Activated CD4-positive, alpha-beta T cell treated with anti-CD3 and anti-CD28 coated beads, Interleukin-2, amount 50 U/mL, for 4 hours (primary cell): ENCODE measurements around the gene JUNB.

ENCODE experiments used
- DNase-seq, 2 experiments: peaks; one replicate each; pipeline ENCODE4 v3.0.0-alpha.2; 2020

The JUNB gene

GRCh38 chr19:12774588-12775555 is 16.4 kb upstream of the JUNB start, which contains the start of gene HOOK2:
TSS of gene HOOK2 (minus strand) at chr19:12775552. CDS start at chr19:12775449, 103 bp downstream.
- DNase-seq, result peak in 1 of 2 experiments; percentile 34

GRCh38 chr19:12777217-12778016 is 13.9 kb upstream of the JUNB start:
- DNase-seq, result peak; percentile 74

GRCh38 chr19:12778017-12778904 is 13.0 kb upstream of the JUNB start:
- DNase-seq, result no peak

GRCh38 chr19:12778905-12779161 is 12.5 kb upstream of the JUNB start:
- no peak for DNase-seq

- no peak for DNase-seq
These were observed 11.9 kb upstream of the JUNB start for GRCh38 chr19:12779162-12779993.

GRCh38 chr19:12782174-12782423 is 9.2 kb upstream of the JUNB start:
- DNase-seq, result no peak

- peak; percentile 90 to 92 for DNase-seq
These were observed 8.6 kb upstream of the JUNB start for GRCh38 chr19:12782424-12783290.

GRCh38 chr19:12783291-12783848 is 7.9 kb upstream of the JUNB start:
- DNase-seq, result no peak

- DNase-seq, result no peak
These were observed 7.4 kb upstream of the JUNB start for GRCh38 chr19:12783849-12784393.

- no peak for DNase-seq
These were observed 6.9 kb upstream of the JUNB start for GRCh38 chr19:12784394-12784870.

- no peak for DNase-seq
These were observed 6.3 kb upstream of the JUNB start for GRCh38 chr19:12784871-12785430.

- no peak for DNase-seq
These were observed 5.8 kb upstream of the JUNB start for GRCh38 chr19:12785431-12786031.

GRCh38 chr19:12786141-12786870 is 5.0 kb upstream of the JUNB start:
- no peak for DNase-seq

GRCh38 chr19:12786952-12787351 is 4.3 kb upstream of the JUNB start:
- DNase-seq, result no peak

GRCh38 chr19:12787458-12787857 is 3.8 kb upstream of the JUNB start:
- DNase-seq, result no peak

- DNase-seq, result no peak
These were observed 3.1 kb upstream of the JUNB start for GRCh38 chr19:12788042-12788681.

GRCh38 chr19:12788682-12789097 is 2.6 kb upstream of the JUNB start:
- no peak for DNase-seq
